ENCODE measurements around the gene SLC25A2. TPM values are rescaled to one million over a fixed set of nuclear protein-coding genes. Genes with fewer than 3 reads are reported as not detected.
"Not testable (repeated sequence)": the region's sequence is repeated elsewhere in the genome, so short reads cannot be mapped to it uniquely, and the experiment has no call there.

SLC25A2 gene
- polyA plus RNA-seq = not detected

DNA sequence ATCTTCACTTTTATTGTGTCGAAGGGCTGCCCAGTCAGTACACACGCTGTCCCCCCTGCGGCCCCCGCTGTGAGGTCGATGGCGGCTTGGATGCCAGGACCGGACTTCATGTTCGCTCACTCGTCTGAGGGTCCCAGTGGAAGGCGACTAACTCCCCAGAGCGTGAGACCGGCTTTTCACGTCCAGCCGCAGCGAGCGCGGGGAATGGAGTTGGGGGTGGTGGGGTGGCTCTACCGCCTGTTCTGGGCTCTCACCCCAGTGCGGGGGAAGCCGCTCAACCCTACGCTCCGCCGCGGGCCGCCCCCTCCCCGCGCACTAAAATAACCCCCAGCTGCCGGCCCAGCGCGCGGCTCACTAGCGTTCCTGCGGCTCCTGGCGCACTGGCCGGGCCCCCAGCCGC lies at the start of gene SLC25A2:
SLC25A2 (minus strand) TSS at position 294 of the 400 bp plus-strand sequence; CDS start at position 110, 184 bp downstream.
- Mint-ChIP-seq H3K4me1 (no peaks in the 10 kb centered on the region), H3K9me3 (peaks cover 41 to 82% (median 73%) of the 10 kb centered on the region in 6 donors), H3K36me3 (peaks cover 8 to 31% (median 19%) of the 10 kb centered on the region in 3 donors), H3K4me3 (no peak within 1 kb of the TSS), H3K27ac (no peak within 1 kb of the TSS), H3K27me3 (ENCODE audit: low read depth in 3 of 3) (no peaks in the 10 kb centered on the region)
- no peak for DNase-seq

DNA sequence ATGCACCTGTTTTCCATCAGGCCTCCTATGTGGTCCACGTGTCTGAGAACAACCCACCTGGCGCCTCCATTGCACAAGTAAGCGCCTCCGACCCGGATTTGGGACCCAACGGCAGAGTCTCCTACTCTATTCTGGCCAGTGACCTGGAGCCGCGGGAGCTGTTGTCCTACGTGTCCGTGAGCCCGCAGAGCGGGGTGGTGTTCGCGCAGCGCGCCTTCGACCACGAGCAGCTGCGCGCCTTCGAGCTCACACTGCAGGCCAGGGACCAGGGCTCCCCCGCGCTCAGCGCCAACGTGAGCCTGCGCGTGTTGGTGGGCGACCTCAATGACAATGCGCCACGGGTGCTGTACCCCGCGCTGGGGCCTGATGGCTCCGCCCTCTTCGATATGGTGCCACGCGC lies 47.7 kb upstream of the SLC25A2 start:
- Mint-ChIP-seq H3K36me3 (peaks cover 0 to 12% (median 0%) of the 10 kb centered on the region in 3 donors), H3K27me3 (ENCODE audit: low read depth in 3 of 3) (peaks cover 12 to 64% (median 40%) of the 10 kb centered on the region in 3 donors), H3K4me3 (no peak overlapping the region), H3K4me1 (peaks cover 0 to 4% of the 10 kb centered on the region in 2 donors), H3K9me3 (peaks cover 7 to 53% (median 17%) of the 10 kb centered on the region in 6 donors), H3K27ac (no peak overlapping the region)
- no peak for DNase-seq

DNA sequence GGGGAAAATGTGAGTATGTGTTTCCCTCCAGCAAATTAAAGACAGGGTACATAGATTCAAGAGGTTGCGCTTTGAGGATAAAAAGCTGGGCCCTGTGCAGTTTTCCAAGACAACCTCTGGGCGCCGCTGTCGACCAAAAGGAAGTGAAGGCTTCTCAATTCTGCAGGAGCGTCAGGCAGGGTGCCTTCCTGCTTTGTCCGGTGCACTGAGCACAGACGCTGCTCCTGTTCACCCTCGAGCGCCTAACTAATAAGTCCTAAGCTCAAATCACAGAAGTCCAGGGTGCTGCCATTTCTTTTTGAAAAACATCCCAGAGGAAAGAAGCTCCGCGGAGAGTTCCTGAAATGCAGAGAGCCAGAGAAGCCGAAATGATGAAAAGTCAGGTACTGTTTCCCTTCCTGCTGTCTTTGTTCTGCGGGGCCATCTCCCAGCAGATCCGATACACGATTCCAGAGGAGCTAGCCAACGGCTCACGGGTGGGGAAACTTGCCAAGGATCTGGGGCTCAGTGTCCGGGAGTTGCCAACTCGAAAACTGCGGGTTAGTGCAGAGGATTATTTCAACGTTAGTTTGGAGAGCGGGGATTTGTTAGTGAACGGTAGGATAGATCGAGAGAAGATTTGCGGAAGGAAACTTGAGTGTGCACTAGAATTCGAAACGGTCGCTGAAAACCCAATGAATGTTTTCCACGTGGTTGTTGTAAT lies 46.2 kb upstream of the SLC25A2 start, which contains the start of gene PCDHGB1:
PCDHGB1 (plus strand) TSS at position 183 of the 703 bp plus-strand sequence; CDS start at position 345, 162 bp downstream.
- Mint-ChIP-seq H3K4me1 (peaks cover 0 to 1% of the 10 kb centered on the region in 2 donors), H3K4me3 (peak within 1 kb of the TSS in 4 of 5 donors; percentile 30 to 74 (median 46)), H3K9me3 (peaks cover 12 to 57% (median 23%) of the 10 kb centered on the region in 6 donors), H3K27me3 (ENCODE audit: low read depth in 3 of 3) (peaks cover 16 to 63% (median 42%) of the 10 kb centered on the region in 3 donors), H3K36me3 (peaks cover 0 to 10% (median 3%) of the 10 kb centered on the region in 3 donors), H3K27ac (no peak within 1 kb of the TSS)
- DNase-seq = peak in 1 of 3 donors; percentile 31

DNA sequence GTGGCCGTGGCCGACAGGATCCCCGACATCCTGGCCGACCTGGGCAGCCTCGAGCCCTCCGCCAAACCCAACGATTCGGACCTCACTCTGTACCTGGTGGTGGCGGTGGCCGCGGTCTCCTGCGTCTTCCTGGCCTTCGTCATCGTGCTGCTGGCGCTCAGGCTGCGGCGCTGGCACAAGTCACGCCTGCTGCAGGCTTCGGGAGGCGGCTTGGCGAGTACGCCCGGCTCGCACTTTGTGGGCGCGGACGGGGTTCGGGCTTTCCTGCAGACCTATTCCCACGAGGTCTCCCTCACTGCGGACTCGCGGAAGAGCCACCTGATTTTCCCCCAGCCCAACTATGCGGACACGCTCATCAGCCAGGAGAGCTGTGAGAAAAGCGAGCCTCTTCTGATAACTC lies 42.2 kb upstream of the SLC25A2 start:
- not testable (repeated sequence) for H3K4me3 Mint-ChIP-seq, H3K27ac Mint-ChIP-seq, DNase-seq, H3K4me1 Mint-ChIP-seq
- Mint-ChIP-seq H3K36me3 (peaks cover 3 to 14% (median 10%) of the 10 kb centered on the region in 3 donors), H3K9me3 (peaks cover 19 to 78% (median 39%) of the 10 kb centered on the region in 6 donors), H3K27me3 (ENCODE audit: low read depth in 3 of 3) (peaks cover 27 to 67% (median 40%) of the 10 kb centered on the region in 3 donors)

DNA sequence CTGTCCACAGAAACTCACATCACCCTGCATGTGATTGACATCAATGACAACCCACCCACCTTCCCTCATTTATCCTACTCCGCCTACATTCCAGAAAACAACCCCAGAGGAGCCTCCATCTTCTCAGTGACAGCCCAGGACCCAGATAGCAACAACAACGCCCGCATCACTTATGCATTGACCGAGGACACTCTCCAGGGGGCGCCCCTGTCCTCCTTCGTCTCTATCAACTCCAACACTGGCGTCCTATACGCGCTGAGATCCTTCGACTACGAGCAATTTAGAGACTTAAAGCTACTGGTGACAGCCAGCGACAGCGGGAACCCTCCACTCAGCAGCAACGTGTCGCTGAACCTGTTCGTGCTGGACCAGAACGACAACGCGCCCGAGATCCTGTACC lies 41.5 kb upstream of the SLC25A2 start:
- Mint-ChIP-seq H3K27ac (no peak overlapping the region), H3K4me3 (no peak overlapping the region), H3K4me1 (no peaks in the 10 kb centered on the region), H3K27me3 (ENCODE audit: low read depth in 3 of 3) (peaks cover 28 to 62% (median 34%) of the 10 kb centered on the region in 3 donors), H3K9me3 (peaks cover 18 to 75% (median 38%) of the 10 kb centered on the region in 6 donors), H3K36me3 (peaks cover 3 to 14% (median 10%) of the 10 kb centered on the region in 3 donors)
- no peak for DNase-seq

DNA sequence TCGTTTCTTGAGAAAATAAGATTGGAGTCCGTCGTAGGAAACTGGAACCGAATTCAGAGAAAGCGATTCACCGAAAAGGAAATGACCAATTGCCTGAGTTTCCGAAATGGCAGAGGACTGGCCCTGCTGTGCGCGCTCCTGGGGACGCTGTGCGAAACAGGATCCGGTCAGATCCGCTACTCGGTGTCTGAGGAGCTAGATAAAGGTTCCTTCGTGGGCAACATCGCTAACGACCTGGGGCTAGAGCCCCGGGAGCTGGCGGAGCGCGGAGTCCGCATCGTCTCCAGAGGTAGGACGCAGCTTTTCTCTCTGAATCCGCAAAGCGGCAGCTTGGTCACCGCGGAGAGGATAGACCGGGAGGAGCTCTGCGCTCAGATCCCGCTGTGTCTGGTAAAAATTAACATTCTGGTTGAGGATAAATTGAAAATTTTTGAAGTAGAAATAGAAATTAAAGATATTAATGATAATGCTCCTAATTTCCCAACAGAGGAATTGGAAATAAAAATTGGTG lies 40.2 kb upstream of the SLC25A2 start:
- no peak for DNase-seq
- peaks cover 7 to 15% (median 10%) of the 10 kb centered on the region in 3 donors for H3K36me3 Mint-ChIP-seq
- H3K4me3 Mint-ChIP-seq = peak overlapping the region in 4 of 5 donors; percentile 39 to 77 (median 61)
- peaks cover 12 to 79% (median 40%) of the 10 kb centered on the region in 6 donors for H3K9me3 Mint-ChIP-seq
- no peak overlapping the region for H3K27ac Mint-ChIP-seq
- peaks cover 31 to 64% (median 37%) of the 10 kb centered on the region in 3 donors for H3K27me3 Mint-ChIP-seq (ENCODE audit: low read depth in 3 of 3)
- no peaks in the 10 kb centered on the region for H3K4me1 Mint-ChIP-seq

DNA sequence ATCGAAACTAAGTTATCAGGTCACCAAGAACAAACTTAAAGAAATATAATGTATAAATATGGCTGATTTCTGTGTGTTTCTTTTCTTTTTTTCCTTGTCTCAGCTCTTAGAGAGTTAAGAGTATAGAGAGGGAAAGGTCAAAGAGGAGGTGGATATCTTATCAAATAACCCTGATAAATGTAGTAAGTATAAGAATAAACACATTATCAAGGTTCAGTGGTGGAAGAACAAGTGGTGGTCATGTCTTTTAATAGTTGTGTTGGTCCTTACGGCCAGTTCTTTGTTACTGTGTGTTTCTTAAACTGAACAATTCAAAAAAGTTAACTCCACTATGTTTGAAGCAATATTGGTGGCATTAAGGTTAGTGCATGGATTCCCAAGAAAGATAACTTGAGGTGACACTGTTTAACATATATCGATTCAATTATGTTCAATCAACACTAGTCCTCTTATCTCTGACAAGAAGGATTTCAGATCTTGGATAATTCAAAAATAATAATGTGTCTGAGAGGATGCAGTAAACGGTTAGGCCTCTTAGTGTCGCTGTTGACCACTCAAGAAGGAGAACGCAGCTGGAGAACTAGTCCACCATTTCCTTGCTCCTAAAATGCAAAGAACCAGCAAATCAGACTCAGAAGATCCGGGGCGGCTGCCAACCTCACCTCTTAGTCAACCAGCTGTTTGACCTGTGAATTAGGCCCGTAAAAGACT lies 39.5 kb upstream of the SLC25A2 start, which contains the start of gene PCDHGA3:
PCDHGA3 (plus strand) TSS at position 588 of the 711 bp plus-strand sequence. CDS start 205 bp downstream, outside the sequence.
- H3K4me1 Mint-ChIP-seq = no peaks in the 10 kb centered on the region
- peaks cover 7 to 15% (median 10%) of the 10 kb centered on the region in 3 donors for H3K36me3 Mint-ChIP-seq
- H3K27me3 Mint-ChIP-seq (ENCODE audit: low read depth in 3 of 3) = peaks cover 30 to 64% (median 41%) of the 10 kb centered on the region in 3 donors
- H3K9me3 Mint-ChIP-seq = peaks cover 16 to 80% (median 44%) of the 10 kb centered on the region in 6 donors
- DNase-seq = peak in 1 of 3 donors; percentile 9
- peak within 1 kb of the TSS; percentile 39 to 77 (median 54) for H3K4me3 Mint-ChIP-seq
- H3K27ac Mint-ChIP-seq = no peak within 1 kb of the TSS

DNA sequence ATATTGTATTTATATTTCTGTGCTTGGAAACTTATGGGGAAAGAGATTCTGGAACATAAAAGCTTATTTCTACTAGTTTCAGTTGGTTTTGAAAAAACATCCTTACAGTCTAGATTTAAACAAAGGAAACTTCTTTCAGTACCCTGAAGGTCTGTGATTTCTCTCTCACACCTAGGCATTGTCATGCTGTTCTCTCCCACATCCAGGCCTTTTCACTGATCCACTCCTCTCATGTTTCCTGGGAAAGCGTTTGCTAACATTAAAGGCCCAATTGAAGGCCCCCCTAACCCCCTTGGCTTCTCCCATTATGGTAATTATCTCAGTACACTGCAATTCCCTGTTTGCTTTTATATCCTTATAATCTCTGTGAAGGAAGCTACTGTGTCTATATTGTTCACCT lies 38.9 kb upstream of the SLC25A2 start:
- H3K4me1 Mint-ChIP-seq = no peaks in the 10 kb centered on the region
- peaks cover 16 to 81% (median 49%) of the 10 kb centered on the region in 6 donors for H3K9me3 Mint-ChIP-seq
- H3K36me3 Mint-ChIP-seq = peaks cover 7 to 20% (median 10%) of the 10 kb centered on the region in 3 donors
- H3K27ac Mint-ChIP-seq = no peak overlapping the region
- H3K27me3 Mint-ChIP-seq (ENCODE audit: low read depth in 3 of 3) = peaks cover 32 to 66% (median 43%) of the 10 kb centered on the region in 3 donors
- H3K4me3 Mint-ChIP-seq = no peak overlapping the region
- DNase-seq = no peak

DNA sequence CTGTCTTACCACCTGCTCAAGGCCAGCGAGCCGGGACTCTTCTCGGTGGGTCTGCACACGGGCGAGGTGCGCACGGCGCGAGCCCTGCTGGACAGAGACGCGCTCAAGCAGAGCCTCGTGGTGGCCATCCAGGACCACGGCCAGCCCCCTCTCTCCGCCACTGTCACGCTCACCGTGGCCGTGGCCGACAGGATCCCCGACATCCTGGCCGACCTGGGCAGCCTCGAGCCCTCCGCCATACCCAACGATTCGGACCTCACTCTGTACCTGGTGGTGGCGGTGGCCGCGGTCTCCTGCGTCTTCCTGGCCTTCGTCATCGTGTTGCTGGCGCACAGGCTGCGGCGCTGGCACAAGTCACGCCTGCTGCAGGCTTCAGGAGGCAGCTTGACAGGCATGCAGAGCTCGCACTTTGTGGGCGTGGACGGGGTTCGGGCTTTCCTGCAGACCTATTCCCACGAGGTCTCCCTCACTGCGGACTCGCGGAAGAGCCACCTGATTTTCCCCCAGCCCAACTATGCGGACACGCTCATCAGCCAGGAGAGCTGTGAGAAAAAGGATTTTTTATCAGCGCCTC lies 37.0 kb upstream of the SLC25A2 start:
- Mint-ChIP-seq H3K9me3 (peaks cover 27 to 84% (median 46%) of the 10 kb centered on the region in 6 donors), H3K36me3 (peaks cover 7 to 19% (median 10%) of the 10 kb centered on the region in 3 donors), H3K27me3 (ENCODE audit: low read depth in 3 of 3) (peaks cover 39 to 72% (median 44%) of the 10 kb centered on the region in 3 donors)
- H3K27ac Mint-ChIP-seq, H3K4me3 Mint-ChIP-seq, H3K4me1 Mint-ChIP-seq, DNase-seq: not testable (repeated sequence)

DNA sequence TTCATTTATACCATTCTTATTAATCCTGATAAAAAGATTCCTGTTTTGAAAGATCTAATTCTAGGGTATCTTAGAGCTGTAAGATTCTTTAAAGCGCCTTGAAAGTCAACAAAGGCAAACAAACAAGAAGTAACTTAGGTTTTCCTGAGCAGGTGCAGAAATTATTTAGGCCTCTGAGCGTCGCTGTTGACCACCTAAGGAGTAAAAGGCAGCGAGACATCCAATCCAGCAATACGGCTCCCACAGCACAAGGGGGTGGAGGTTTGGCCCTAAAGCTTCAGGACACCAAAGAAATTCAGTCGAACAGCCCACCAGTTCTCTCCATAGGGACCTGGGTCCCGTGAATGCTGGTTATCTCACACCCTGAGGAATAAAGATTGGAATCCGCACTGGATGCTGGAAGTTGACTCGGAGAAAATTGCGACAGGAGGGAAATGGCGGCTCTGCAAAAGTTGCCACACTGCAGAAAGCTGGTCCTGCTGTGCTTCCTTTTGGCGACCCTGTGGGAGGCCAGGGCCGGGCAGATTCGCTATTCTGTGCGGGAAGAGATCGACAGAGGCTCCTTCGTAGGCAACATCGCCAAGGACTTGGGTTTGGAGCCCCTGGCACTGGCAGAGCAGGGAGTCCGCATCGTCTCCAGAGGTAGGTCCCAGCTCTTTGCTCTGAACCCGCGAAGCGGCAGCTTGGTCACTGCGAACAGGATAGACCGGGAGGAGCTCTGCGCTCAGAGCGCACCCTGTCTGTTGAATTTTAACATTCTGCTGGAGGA lies 34.9 kb upstream of the SLC25A2 start, which contains the start of gene PCDHGA2:
PCDHGA2 (plus strand) TSS at position 223 of the 769 bp plus-strand sequence.
- Mint-ChIP-seq H3K4me3 (peak within 1 kb of the TSS in 1 of 5 donors; percentile 34), H3K9me3 (peaks cover 35 to 90% (median 44%) of the 10 kb centered on the region in 6 donors), H3K4me1 (no peaks in the 10 kb centered on the region), H3K36me3 (peaks cover 4 to 14% (median 10%) of the 10 kb centered on the region in 3 donors), H3K27me3 (ENCODE audit: low read depth in 3 of 3) (peaks cover 34 to 74% (median 41%) of the 10 kb centered on the region in 3 donors), H3K27ac (no peak within 1 kb of the TSS)
- no peak for DNase-seq

DNA sequence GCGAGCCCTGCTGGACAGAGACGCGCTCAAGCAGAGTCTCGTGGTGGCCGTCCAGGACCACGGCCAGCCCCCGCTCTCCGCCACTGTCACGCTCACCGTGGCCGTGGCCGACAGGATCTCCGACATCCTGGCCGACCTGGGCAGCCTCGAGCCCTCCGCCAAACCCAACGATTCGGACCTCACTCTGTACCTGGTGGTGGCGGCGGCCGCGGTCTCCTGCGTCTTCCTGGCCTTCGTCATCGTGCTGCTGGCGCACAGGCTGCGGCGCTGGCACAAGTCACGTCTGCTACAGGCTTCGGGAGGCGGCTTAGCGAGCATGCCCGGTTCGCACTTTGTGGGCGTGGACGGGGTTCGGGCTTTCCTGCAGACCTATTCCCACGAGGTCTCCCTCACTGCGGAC lies 28.7 kb upstream of the SLC25A2 start:
- not testable (repeated sequence) for H3K4me1 Mint-ChIP-seq
- Mint-ChIP-seq H3K9me3 (peaks cover 18 to 81% (median 39%) of the 10 kb centered on the region in 6 donors), H3K27me3 (ENCODE audit: low read depth in 3 of 3) (peaks cover 28 to 70% (median 34%) of the 10 kb centered on the region in 3 donors)

DNA sequence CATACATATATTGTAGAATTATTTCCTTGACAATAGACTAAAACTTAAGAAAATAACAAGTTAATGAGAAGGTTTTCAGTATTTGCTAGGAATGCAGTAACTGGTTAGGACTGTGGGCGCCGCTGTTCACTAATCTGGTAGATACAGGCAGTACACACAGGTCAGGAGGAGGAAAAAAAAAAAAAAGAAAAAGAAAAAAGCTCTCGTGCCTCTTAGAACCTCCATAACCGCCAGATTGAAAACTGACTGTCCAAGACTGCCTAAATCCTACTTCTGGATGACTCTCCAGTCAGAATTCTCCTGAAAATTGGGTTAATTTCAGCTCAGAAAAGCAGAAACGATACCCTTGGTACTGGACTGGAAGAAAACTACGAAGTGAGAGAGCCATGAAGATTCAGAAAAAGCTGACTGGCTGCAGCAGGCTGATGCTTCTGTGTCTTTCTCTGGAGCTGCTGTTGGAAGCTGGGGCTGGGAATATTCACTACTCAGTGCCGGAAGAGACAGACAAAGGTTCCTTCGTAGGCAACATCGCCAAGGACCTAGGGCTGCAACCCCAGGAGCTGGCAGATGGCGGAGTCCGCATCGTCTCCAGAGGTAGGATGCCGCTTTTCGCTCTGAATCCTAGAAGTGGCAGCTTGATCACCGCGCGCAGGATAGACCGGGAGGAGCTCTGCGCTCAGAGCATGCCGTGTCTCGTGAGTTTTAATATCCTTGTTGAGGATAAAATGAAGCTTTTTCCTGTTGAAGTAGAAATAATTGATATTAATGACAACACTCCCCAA lies 26.6 kb upstream of the SLC25A2 start, which contains the start of gene PCDHGA1:
PCDHGA1 (plus strand) TSS at position 216 of the 782 bp plus-strand sequence.
- peaks cover 21 to 61% (median 37%) of the 10 kb centered on the region in 3 donors for H3K27me3 Mint-ChIP-seq (ENCODE audit: low read depth in 3 of 3)
- peak within 1 kb of the TSS in 4 of 5 donors; percentile 58 to 75 (median 65) for H3K4me3 Mint-ChIP-seq
- H3K4me1 Mint-ChIP-seq = peaks cover 7% of the 10 kb centered on the region in 2 donors
- H3K27ac Mint-ChIP-seq = no peak within 1 kb of the TSS
- peaks cover 4 to 8% (median 7%) of the 10 kb centered on the region in 3 donors for H3K36me3 Mint-ChIP-seq
- DNase-seq = peak in 1 of 3 donors; percentile 42
- H3K9me3 Mint-ChIP-seq = peaks cover 12 to 62% (median 28%) of the 10 kb centered on the region in 6 donors

More for the DNA sequence above, 28.7 kb upstream of the SLC25A2 start:
- H3K36me3 Mint-ChIP-seq = peaks cover 4 to 12% (median 8%) of the 10 kb centered on the region in 3 donors
- not testable (repeated sequence) for H3K4me3 Mint-ChIP-seq, DNase-seq, H3K27ac Mint-ChIP-seq
